ENCODE measurements around the gene SLC15A4. TPM values are rescaled to one million over a fixed set of nuclear protein-coding genes. Genes with fewer than 3 reads are reported as not detected.

SLC15A4 gene
- total RNA-seq, 1 experiment from 2014 or later = 19.6 TPM

DNA sequence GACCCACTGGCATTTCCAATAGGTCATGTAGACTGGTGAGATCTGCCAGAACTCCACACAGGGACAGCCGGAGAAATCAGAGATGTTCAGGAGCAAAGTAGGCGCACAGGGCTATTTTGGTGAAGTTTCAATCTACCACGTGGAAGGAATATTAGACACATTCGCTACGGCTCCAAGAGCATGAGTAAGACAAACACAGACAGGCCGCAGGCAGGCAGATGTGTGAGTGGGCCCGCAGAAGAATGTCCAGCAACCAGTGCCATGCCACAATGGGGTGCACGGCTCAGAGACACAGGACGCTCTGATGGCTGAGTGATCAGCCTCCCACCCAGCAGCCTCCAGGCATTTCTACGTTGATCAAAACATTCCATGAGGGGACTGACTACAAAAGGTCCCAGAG is 10.4 kb downstream of the SLC15A4 start:
- H3K4me3 Mint-ChIP-seq (ENCODE audit: unreplicated experiment) = no peak overlapping the region
- Histone ChIP-seq H3K9me3 (no peaks in the 10 kb centered on the region), H3K4me3 (ENCODE audit: low read depth, low read length) (no peak overlapping the region), H3K4me1 (no peaks in the 10 kb centered on the region; the same call in 1 of the 2 replicates), H3K27me3 (replicated peaks; ENCODE audit: control insufficient read depth, insufficient read depth, low read length) (no peaks in the 10 kb centered on the region), H3K36me3 (ENCODE audit: control insufficient read depth, insufficient read depth, low read length) (no peaks in the 10 kb centered on the region)
- H3K36me3 Mint-ChIP-seq (ENCODE audit: insufficient read depth, unreplicated experiment) = peaks cover 11% of the 10 kb centered on the region
- DNase-seq = no peak
- H3K9me3 Mint-ChIP-seq (ENCODE audit: unreplicated experiment) = no peaks in the 10 kb centered on the region
- H3K27me3 Mint-ChIP-seq (ENCODE audit: insufficient read depth, unreplicated experiment) = no peaks in the 10 kb centered on the region
- H3K4me1 Mint-ChIP-seq (ENCODE audit: low read depth, unreplicated experiment) = peaks cover 11% of the 10 kb centered on the region
- CTCF ChIA-PET = no interaction called here
- POLR2A ChIA-PET = no interaction called here
- TF ChIP-seq, protein P1, sequence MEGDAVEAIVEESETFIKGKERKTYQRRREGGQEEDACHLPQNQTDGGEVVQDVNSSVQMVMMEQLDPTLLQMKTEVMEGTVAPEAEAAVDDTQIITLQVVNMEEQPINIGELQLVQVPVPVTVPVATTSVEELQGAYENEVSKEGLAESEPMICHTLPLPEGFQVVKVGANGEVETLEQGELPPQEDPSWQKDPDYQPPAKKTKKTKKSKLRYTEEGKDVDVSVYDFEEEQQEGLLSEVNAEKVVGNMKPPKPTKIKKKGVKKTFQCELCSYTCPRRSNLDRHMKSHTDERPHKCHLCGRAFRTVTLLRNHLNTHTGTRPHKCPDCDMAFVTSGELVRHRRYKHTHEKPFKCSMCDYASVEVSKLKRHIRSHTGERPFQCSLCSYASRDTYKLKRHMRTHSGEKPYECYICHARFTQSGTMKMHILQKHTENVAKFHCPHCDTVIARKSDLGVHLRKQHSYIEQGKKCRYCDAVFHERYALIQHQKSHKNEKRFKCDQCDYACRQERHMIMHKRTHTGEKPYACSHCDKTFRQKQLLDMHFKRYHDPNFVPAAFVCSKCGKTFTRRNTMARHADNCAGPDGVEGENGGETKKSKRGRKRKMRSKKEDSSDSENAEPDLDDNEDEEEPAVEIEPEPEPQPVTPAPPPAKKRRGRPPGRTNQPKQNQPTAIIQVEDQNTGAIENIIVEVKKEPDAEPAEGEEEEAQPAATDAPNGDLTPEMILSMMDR (IDR thresholded peaks at IDR 0.05; ENCODE audit: insufficient read depth in 1 of 2, low read depth in 1 of 2, low read length in 1 of 2, severe bottlenecking in 1 of 2, unreplicated experiment in 1 of 2) = no peak
- H3K27ac Mint-ChIP-seq (ENCODE audit: unreplicated experiment) = no peak overlapping the region
- intact Hi-C loops (cut with micrococcal nuclease; ENCODE audit: unreplicated experiment) = no loop called here
- no TSS peak for BruUV-seq (replicated peaks)

DNA sequence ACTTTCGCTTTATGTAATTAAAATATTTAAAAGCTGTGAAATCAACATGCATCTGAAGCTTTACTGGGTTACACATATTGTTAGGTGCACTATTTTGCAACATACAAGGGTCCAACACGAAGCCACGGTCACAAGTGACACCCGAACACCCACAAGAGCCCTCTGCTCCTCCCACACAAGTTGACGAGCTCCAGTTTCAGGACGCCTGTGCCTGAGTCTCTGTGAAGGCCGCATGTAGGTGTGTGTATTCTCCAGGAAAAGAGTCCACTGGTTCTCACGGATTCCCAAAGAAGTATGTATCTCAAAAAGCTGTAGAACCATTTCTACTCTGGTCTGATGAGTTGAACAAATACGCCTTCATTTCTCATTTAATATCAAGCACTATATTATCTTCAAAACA is 12.0 kb downstream of the SLC15A4 start:
- ChIA-PET CTCF (no interaction called here), POLR2A (interaction anchor here (1.1 kb wide), 1 partner anchor 12 kb away, joined by 3 read pairs; no protein-coding TSS in a partner anchor)
- intact Hi-C loops (cut with micrococcal nuclease; ENCODE audit: unreplicated experiment) = no loop called here
- no peak for DNase-seq
- BruUV-seq (replicated peaks) = no TSS peak
- H3K4me1 Mint-ChIP-seq (ENCODE audit: low read depth, unreplicated experiment) = no peaks in the 10 kb centered on the region
- no peak overlapping the region for H3K27ac Mint-ChIP-seq (ENCODE audit: unreplicated experiment)
- H3K4me3 Mint-ChIP-seq (ENCODE audit: unreplicated experiment) = no peak overlapping the region
- H3K36me3 ChIP-seq (ENCODE audit: control insufficient read depth, insufficient read depth, low read length) = no peaks in the 10 kb centered on the region; the same call in 1 of the 2 replicates
- TF ChIP-seq, protein P1 (IDR thresholded peaks at IDR 0.05; ENCODE audit: insufficient read depth in 1 of 2, low read depth in 1 of 2, low read length in 1 of 2, severe bottlenecking in 1 of 2, unreplicated experiment in 1 of 2) = no peak
- H3K9me3 Mint-ChIP-seq (ENCODE audit: unreplicated experiment) = no peaks in the 10 kb centered on the region
- H3K27me3 ChIP-seq (replicated peaks; ENCODE audit: control insufficient read depth, insufficient read depth, low read length) = no peaks in the 10 kb centered on the region
- H3K4me3 ChIP-seq (ENCODE audit: low read depth, low read length) = no peak overlapping the region
- H3K9me3 ChIP-seq = no peaks in the 10 kb centered on the region
- no peaks in the 10 kb centered on the region for H3K4me1 ChIP-seq
- peaks cover 9% of the 10 kb centered on the region for H3K36me3 Mint-ChIP-seq (ENCODE audit: insufficient read depth, unreplicated experiment)
- no peaks in the 10 kb centered on the region for H3K27me3 Mint-ChIP-seq (ENCODE audit: insufficient read depth, unreplicated experiment)

DNA sequence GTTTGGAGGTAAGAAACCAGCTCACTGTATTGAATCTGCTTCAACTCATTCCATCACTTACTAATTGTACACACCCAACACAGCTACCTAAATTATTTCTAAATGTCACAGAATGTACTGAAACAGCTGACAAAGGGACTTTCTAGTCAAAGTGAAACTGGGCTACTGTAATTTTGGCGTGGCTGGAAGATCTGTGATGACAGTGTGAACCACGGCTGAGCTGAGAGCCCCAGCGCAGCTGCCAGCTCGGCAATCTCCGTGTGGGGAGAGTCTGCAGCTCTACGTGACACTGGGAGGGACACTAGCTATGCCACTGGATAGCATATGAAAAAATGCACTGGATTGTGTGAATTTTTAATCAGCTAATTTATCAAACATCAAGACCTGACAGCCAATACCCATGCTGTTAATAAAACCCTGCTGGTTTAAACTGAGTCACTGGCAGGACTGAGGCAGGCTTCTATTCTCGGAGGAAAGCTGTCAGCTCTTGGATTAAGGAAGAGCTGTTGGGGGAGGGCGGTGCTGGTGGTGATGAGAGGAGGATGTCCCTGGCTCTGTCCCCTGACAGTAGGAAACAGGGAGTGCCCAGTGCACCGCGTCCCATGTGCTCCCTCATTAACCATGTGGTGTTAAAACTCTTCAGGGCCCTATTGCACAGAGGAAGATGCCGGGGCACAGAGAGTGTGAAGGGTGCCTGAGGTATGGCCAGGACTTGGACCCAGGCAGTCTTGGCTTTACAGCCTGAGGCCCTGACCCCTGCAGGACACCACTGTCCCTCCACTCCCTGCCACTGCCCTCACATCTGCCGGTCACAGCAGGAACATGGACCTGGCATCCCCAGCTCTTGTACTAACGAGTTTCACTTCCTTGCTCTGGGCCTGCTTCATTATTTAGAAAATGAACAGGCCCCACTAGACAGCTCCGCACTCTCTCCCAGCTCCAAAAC is 13.3 kb downstream of the SLC15A4 start:
- H3K9me3 ChIP-seq = no peaks in the 10 kb centered on the region
- no peaks in the 10 kb centered on the region for H3K4me1 Mint-ChIP-seq (ENCODE audit: low read depth, unreplicated experiment)
- DNase-seq = no peak
- TF ChIP-seq, protein P1 (IDR thresholded peaks at IDR 0.05; ENCODE audit: insufficient read depth in 1 of 2, low read depth in 1 of 2, low read length in 1 of 2, severe bottlenecking in 1 of 2, unreplicated experiment in 1 of 2) = no peak
- H3K36me3 Mint-ChIP-seq (ENCODE audit: insufficient read depth, unreplicated experiment) = peaks cover 21% of the 10 kb centered on the region
- H3K36me3 ChIP-seq (ENCODE audit: control insufficient read depth, insufficient read depth, low read length) = no peaks in the 10 kb centered on the region; the same call in 1 of the 2 replicates
- H3K27me3 ChIP-seq (replicated peaks; ENCODE audit: control insufficient read depth, insufficient read depth, low read length) = no peaks in the 10 kb centered on the region
- H3K27me3 Mint-ChIP-seq (ENCODE audit: insufficient read depth, unreplicated experiment) = no peaks in the 10 kb centered on the region
- H3K4me1 ChIP-seq = no peaks in the 10 kb centered on the region
- no TSS peak for BruUV-seq (replicated peaks)
- H3K4me3 Mint-ChIP-seq (ENCODE audit: unreplicated experiment) = no peak overlapping the region
- ChIA-PET CTCF (no interaction called here), POLR2A (no interaction called here)
- no peaks in the 10 kb centered on the region for H3K9me3 Mint-ChIP-seq (ENCODE audit: unreplicated experiment)
- intact Hi-C loops (cut with micrococcal nuclease; ENCODE audit: unreplicated experiment) = no loop called here
- H3K4me3 ChIP-seq (ENCODE audit: low read depth, low read length) = no peak overlapping the region
- H3K27ac Mint-ChIP-seq (ENCODE audit: unreplicated experiment) = no peak overlapping the region

All from Caco-2 (cell line).